CD8-positive, alpha-beta memory T cell (primary cell): ENCODE measurements around the gene SNAPIN. TPM values are rescaled to one million over a fixed set of nuclear protein-coding genes. Genes with fewer than 3 reads are reported as not detected.

Experiments
- CTCF ChIA-PET: fragments of 350-600 bp; sonication (Branson Sonifier 250); formaldehyde crosslinking; loops from one replicate; lab custom pipeline; 2021; ENCODE audit warnings: antibody characterized with exemption; lab: Charles Lee
- POLR2A ChIA-PET: fragments of 350-600 bp; sonication (Branson Sonifier 250); formaldehyde crosslinking; loops from one replicate; lab custom pipeline; 2021; ENCODE audit warnings: antibody characterized with exemption; lab: Charles Lee
- DNase-seq, 5 donors: peaks; one replicate each; pipeline versions ENCODE4 v3.0.0 to v3.0.0-alpha.2; 2020 to 2022; ENCODE audit warnings: mixed read lengths in 1 of 5
- H3K27ac ChIP-seq: one replicate; pipeline ENCODE4 v1.7.0; 2013; ENCODE audit warnings: low read depth, mild to moderate bottlenecking, low read length, moderate library complexity
- H3K27me3 ChIP-seq: 2 replicates; pipeline ENCODE4 v1.7.0; 2013; ENCODE audit warnings: low read length, mild to moderate bottlenecking; ENCODE audit not compliant: insufficient read depth, poor library complexity, severe bottlenecking
- H3K36me3 ChIP-seq: 2 replicates; pipeline ENCODE4 v1.7.0; 2013; ENCODE audit warnings: mild to moderate bottlenecking, low read length, moderate library complexity; ENCODE audit not compliant: insufficient read depth
- H3K4me1 ChIP-seq: 2 replicates; pipeline ENCODE4 v1.7.0; 2013; ENCODE audit warnings: mild to moderate bottlenecking, low read length, moderate library complexity; ENCODE audit not compliant: insufficient read depth
- H3K4me3 ChIP-seq: 2 replicates; pipeline ENCODE4 v1.7.0; 2013; ENCODE audit warnings: mild to moderate bottlenecking, low read length
- H3K9me3 ChIP-seq: 2 replicates; pipeline ENCODE4 v1.7.0; 2013; ENCODE audit warnings: mild to moderate bottlenecking, low read length
- H3K27ac Mint-ChIP-seq, 8 donors: one replicate each; pipeline ENCODE4 v1.8.0; 2020 to 2021; ENCODE audit warnings: mixed read lengths in 8 of 8, mild to moderate bottlenecking in 6 of 8, inconsistent platforms in 3 of 8, moderate library complexity in 3 of 8
- H3K27me3 Mint-ChIP-seq, 2 donors: one replicate each; pipeline ENCODE4 v1.8.0; 2020 to 2021; ENCODE audit warnings: mixed read lengths in 2 of 2, mild to moderate bottlenecking in 1 of 2, moderate library complexity in 1 of 2
- H3K36me3 Mint-ChIP-seq, 3 donors: one replicate each; pipeline ENCODE4 v1.8.0; 2020 to 2021; ENCODE audit warnings: mixed read lengths in 3 of 3, inconsistent platforms in 1 of 3, mild to moderate bottlenecking in 1 of 3
- H3K4me1 Mint-ChIP-seq, 3 donors: one replicate each; pipeline ENCODE4 v1.8.0; 2020 to 2021; ENCODE audit warnings: mixed read lengths in 3 of 3, inconsistent platforms in 1 of 3, mild to moderate bottlenecking in 1 of 3
- H3K4me3 Mint-ChIP-seq, 7 donors: one replicate each; pipeline ENCODE4 v1.8.0; 2020 to 2021; ENCODE audit warnings: mixed read lengths in 7 of 7, mild to moderate bottlenecking in 6 of 7, moderate library complexity in 4 of 7, inconsistent platforms in 2 of 7
- H3K9me3 Mint-ChIP-seq, 5 donors: one replicate each; pipeline ENCODE4 v1.8.0; 2020 to 2022; ENCODE audit warnings: mixed read lengths in 5 of 5, mild to moderate bottlenecking in 3 of 5, moderate library complexity in 2 of 5, inconsistent platforms in 1 of 5
- polyA plus RNA-seq: library from polyadenylated mRNA; unstranded; fragments of 300-500 nt; fragmentation: Illumina TruSeq; gene quantifications from one replicate; pipeline ENCODE4 v1.2.3, GENCODE V29; 2021
- total RNA-seq, 2 experiments: library from RNA; stranded (reverse); gene quantifications; one replicate each; pipeline ENCODE4 v1.2.3, GENCODE V29; 2021

Gene SNAPIN
- total and polyA plus RNA-seq, 3 experiments from 2014 or later = 36.7 to 87.7 (median 39.0) TPM

GRCh38 chr1:153642161-153642560, 16.3 kb upstream of the SNAPIN start:
- Histone ChIP-seq H3K9me3 (no peaks in the 10 kb centered on the region), H3K27me3 (no peaks in the 10 kb centered on the region), H3K27ac (no peak overlapping the region), H3K4me3 (no peak overlapping the region), H3K36me3 (peaks cover 71% of the 10 kb centered on the region), H3K4me1 (peaks cover 29% of the 10 kb centered on the region)
- Mint-ChIP-seq H3K27ac (peak overlapping the region in 6 of 8 donors; percentile 10 to 76 (median 46)), H3K36me3 (peaks cover 9 to 94% (median 29%) of the 10 kb centered on the region in 3 donors), H3K27me3 (no peaks in the 10 kb centered on the region), H3K4me3 (no peak overlapping the region), H3K9me3 (no peaks in the 10 kb centered on the region), H3K4me1 (peaks cover 48 to 77% (median 68%) of the 10 kb centered on the region in 3 donors)
- DNase-seq = no peak
- CTCF ChIA-PET = no interaction called here
- POLR2A ChIA-PET = no interaction called here

GRCh38 chr1:153643100-153643499, 15.4 kb upstream of the SNAPIN start:
- no peak overlapping the region for H3K27ac ChIP-seq
- no peak for DNase-seq
- H3K27me3 Mint-ChIP-seq = no peaks in the 10 kb centered on the region
- H3K4me1 ChIP-seq = peaks cover 20% of the 10 kb centered on the region
- H3K4me1 Mint-ChIP-seq = peaks cover 48 to 79% (median 71%) of the 10 kb centered on the region in 3 donors
- H3K9me3 ChIP-seq = no peaks in the 10 kb centered on the region
- CTCF ChIA-PET = interaction anchor here (0.6 to 1.4 kb wide), 3 partner anchors 8 to 135 kb away, joined by 3 to 5 read pairs (median 3); partner anchors contain the start of gene CHTOP
- H3K9me3 Mint-ChIP-seq = no peaks in the 10 kb centered on the region
- no peak overlapping the region for H3K4me3 ChIP-seq
- POLR2A ChIA-PET = interaction anchor here (0.9 to 1.0 kb wide), 2 partner anchors 9 kb away, joined by 3 to 10 read pairs; partner anchors contain the start of gene CHTOP
- H3K27me3 ChIP-seq = no peaks in the 10 kb centered on the region
- H3K36me3 Mint-ChIP-seq = peaks cover 8 to 90% (median 27%) of the 10 kb centered on the region in 3 donors
- peak overlapping the region in 1 of 7 donors; percentile 63 for H3K4me3 Mint-ChIP-seq
- peak overlapping the region in 6 of 8 donors; percentile 12 to 79 (median 44) for H3K27ac Mint-ChIP-seq
- H3K36me3 ChIP-seq = peaks cover 62% of the 10 kb centered on the region

GRCh38 chr1:153643816-153644215, 14.7 kb upstream of the SNAPIN start:
- peak overlapping the region in 7 of 8 donors; percentile 24 to 79 (median 69) for H3K27ac Mint-ChIP-seq
- H3K27me3 ChIP-seq = no peaks in the 10 kb centered on the region
- peaks cover 48 to 74% (median 71%) of the 10 kb centered on the region in 3 donors for H3K4me1 Mint-ChIP-seq
- POLR2A ChIA-PET = interaction anchor here (0.8 to 1.0 kb wide), 3 partner anchors 9 to 12 kb away, joined by 3 to 10 read pairs (median 4); partner anchors contain the start of gene CHTOP
- H3K36me3 Mint-ChIP-seq = peaks cover 8 to 83% (median 27%) of the 10 kb centered on the region in 3 donors
- no peak overlapping the region for H3K27ac ChIP-seq
- no peaks in the 10 kb centered on the region for H3K27me3 Mint-ChIP-seq
- H3K4me1 ChIP-seq = peaks cover 25% of the 10 kb centered on the region
- peaks cover 56% of the 10 kb centered on the region for H3K36me3 ChIP-seq
- no peak overlapping the region for H3K4me3 Mint-ChIP-seq
- H3K4me3 ChIP-seq = no peak overlapping the region
- CTCF ChIA-PET = interaction anchor here (0.9 to 1.4 kb wide), 2 partner anchors 10 to 136 kb away, joined by 3 to 5 read pairs; partner anchors contain the start of gene CHTOP
- H3K9me3 Mint-ChIP-seq = no peaks in the 10 kb centered on the region
- no peaks in the 10 kb centered on the region for H3K9me3 ChIP-seq
- no peak for DNase-seq

DNA sequence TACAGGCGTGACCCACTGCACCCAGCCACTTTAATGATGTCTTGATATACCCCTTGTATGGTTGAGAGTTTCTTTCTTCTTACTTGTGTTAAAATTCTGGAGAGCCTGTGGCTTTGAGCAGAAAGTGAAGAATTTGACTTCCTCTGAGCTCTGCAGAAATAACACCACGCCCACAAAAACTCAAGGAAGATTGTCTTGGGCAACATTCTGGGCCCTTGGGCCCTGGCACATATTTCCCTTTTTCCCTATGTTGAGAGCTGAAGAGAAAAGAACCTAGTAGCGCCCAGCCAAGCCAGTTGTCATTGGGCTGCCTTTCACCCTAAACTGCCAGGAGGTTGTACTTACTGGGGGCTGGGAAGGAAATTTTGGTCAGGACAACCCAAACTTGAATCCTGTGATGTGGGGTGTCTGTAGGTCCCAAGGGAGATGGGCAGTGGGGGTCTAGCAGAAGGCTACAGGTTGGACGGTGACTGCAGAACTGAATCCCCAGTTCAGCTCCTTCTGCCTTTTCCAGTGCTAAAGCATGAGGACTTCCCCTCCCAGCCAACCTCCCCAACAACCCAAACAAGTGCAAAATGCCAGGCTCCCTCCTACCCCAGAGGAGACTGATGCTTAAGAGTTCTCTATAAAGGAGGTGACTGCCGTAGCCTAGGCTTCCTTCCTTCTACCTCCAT, 11.7 kb upstream of the SNAPIN start:
- Mint-ChIP-seq H3K36me3 (peaks cover 4 to 57% (median 21%) of the 10 kb centered on the region in 3 donors), H3K27ac (peak overlapping the region in 7 of 8 donors; percentile 41 to 92 (median 79)), H3K9me3 (no peaks in the 10 kb centered on the region), H3K27me3 (no peaks in the 10 kb centered on the region), H3K4me1 (peaks cover 54 to 75% (median 74%) of the 10 kb centered on the region in 3 donors), H3K4me3 (peak overlapping the region in 1 of 7 donors; percentile 49)
- Histone ChIP-seq H3K9me3 (no peaks in the 10 kb centered on the region), H3K4me3 (no peak overlapping the region), H3K4me1 (peaks cover 36% of the 10 kb centered on the region), H3K27ac (no peak overlapping the region), H3K27me3 (no peaks in the 10 kb centered on the region), H3K36me3 (peaks cover 41% of the 10 kb centered on the region)
- no peak for DNase-seq
- POLR2A ChIA-PET = interaction anchor here (1.3 kb wide), 1 partner anchor 12 kb away, joined by 3 read pairs; the partner anchor contains the start of gene CHTOP
- CTCF ChIA-PET = no interaction called here

- Mint-ChIP-seq H3K4me3 (peak overlapping the region in 2 of 7 donors; percentile 10 to 18), H3K4me1 (peaks cover 51 to 71% (median 70%) of the 10 kb centered on the region in 3 donors), H3K36me3 (peaks cover 4 to 52% (median 18%) of the 10 kb centered on the region in 3 donors)
Observed at GRCh38 chr1:153647346-153647714, 11.2 kb upstream of the SNAPIN start.

DNA sequence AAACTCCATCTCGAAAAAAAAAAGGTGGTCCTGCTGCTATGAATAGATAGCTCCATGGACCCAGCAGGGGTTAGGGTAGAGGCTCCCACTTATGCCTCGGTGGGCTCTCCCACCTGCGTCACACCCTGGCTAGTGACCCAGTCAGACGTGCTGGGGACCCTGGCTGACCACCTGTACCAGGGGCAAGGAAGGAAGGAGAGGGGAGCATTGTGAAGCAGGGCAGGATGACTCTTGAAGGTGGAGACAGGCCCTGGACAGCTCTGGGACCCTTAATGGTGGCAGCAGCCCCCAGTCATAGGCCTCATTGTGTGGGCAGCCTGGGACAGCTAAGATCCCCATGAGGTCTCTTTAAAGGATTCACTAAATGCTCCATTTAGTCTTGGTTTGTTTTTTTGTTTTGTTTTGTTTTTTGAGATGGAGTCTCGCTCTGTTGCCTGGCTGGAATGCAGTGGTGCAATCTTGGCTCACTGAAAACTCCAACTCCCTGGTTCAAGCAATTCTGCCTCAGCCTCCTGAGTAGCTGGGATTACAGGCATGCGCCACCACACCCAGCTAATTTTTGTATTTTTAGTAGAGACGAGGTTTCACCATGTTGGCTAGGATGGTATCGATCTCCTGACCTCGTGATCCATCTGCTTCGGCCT, 10.4 kb upstream of the SNAPIN start:
- Mint-ChIP-seq H3K36me3 (peaks cover 4 to 44% (median 16%) of the 10 kb centered on the region in 3 donors), H3K27me3 (peaks cover 0 to 2% of the 10 kb centered on the region in 2 donors), H3K4me1 (peaks cover 47 to 64% (median 63%) of the 10 kb centered on the region in 3 donors), H3K4me3 (peak overlapping the region in 1 of 7 donors; percentile 66), H3K27ac (peak overlapping the region; percentile 39 to 84 (median 70)), H3K9me3 (no peaks in the 10 kb centered on the region)
- Histone ChIP-seq H3K4me3 (no peak overlapping the region), H3K4me1 (peaks cover 30% of the 10 kb centered on the region), H3K27ac (no peak overlapping the region), H3K36me3 (peaks cover 28% of the 10 kb centered on the region), H3K9me3 (no peaks in the 10 kb centered on the region), H3K27me3 (no peaks in the 10 kb centered on the region)
- ChIA-PET POLR2A (interaction anchor here (0.7 to 1.3 kb wide), 2 partner anchors 14 to 19 kb away, joined by 3 read pairs; partner anchors contain the start of gene CHTOP), CTCF (interaction anchor here (1.0 kb wide), 1 partner anchor 115 kb away, joined by 3 read pairs; no protein-coding TSS in a partner anchor)
- DNase-seq = no peak

More at GRCh38 chr1:153647346-153647714, 11.2 kb upstream of the SNAPIN start:
- Mint-ChIP-seq H3K27ac (peak overlapping the region in 7 of 8 donors; percentile 41 to 92 (median 79)), H3K27me3 (no peaks in the 10 kb centered on the region), H3K9me3 (no peaks in the 10 kb centered on the region)
- Histone ChIP-seq H3K27ac (no peak overlapping the region), H3K4me3 (no peak overlapping the region), H3K36me3 (peaks cover 36% of the 10 kb centered on the region), H3K9me3 (no peaks in the 10 kb centered on the region), H3K27me3 (no peaks in the 10 kb centered on the region), H3K4me1 (peaks cover 36% of the 10 kb centered on the region)
- POLR2A ChIA-PET = interaction anchor here (1.3 kb wide), 1 partner anchor 13 kb away, joined by 3 read pairs; the partner anchor contains the start of gene CHTOP
- no peak for DNase-seq
- CTCF ChIA-PET = no interaction called here

DNA sequence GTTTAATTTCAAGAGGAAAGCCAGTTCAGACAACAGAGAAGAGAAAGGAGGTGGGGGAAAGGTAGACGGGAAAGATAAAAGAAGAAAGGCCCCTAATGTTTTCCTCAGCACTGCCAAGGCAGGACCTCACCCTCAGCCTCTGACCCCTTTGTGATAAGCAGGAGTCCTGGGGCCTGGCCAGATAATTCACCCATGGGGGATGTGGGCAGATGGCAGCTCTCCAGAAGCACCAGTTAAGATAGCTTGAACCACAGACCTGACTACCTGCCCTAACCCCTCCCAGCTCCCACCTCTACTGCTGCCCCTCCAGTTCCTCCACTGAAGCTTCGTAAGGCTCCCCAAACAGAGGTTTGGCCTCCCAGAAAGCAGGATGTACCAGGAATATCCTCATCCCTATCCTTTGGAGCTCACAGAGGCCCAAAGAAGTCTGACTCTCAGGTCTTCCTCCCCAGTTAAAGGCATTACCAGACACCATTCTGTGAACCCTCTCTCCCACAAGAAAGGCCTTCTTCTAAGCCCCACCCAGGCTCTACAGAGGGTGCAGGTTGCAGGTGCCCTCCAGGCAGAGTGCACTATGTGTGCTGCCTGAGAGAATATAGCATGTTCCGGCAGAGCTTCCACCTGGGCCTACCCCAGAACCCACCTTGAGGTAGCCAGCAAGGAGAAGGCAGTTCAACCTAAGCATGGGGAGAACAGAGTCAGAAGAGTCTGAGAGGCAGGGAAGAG, 9.2 kb upstream of the SNAPIN start:
- Histone ChIP-seq H3K4me3 (peak overlapping the region; percentile 1), H3K27ac (no peak overlapping the region), H3K36me3 (peaks cover 18% of the 10 kb centered on the region), H3K9me3 (no peaks in the 10 kb centered on the region), H3K4me1 (peaks cover 25% of the 10 kb centered on the region), H3K27me3 (no peaks in the 10 kb centered on the region)
- peak in 1 of 5 donors; percentile 60 for DNase-seq
- ChIA-PET POLR2A (interaction anchor here (0.5 to 0.9 kb wide), 2 partner anchors 9 to 1935 kb away, joined by 4 read pairs; no protein-coding TSS in a partner anchor), CTCF (interaction anchor here (1.0 kb wide), 2 partner anchors 116 to 117 kb away, joined by 3 read pairs; no protein-coding TSS in a partner anchor)
- Mint-ChIP-seq H3K36me3 (peaks cover 4 to 32% (median 6%) of the 10 kb centered on the region in 3 donors), H3K27me3 (peaks cover 0 to 2% of the 10 kb centered on the region in 2 donors), H3K9me3 (no peaks in the 10 kb centered on the region), H3K4me1 (peaks cover 39 to 52% (median 51%) of the 10 kb centered on the region in 3 donors), H3K4me3 (peak overlapping the region in 5 of 7 donors; percentile 12 to 69 (median 33)), H3K27ac (peak overlapping the region; percentile 4 to 96 (median 88))
